Measurements from ENCODE around the gene KIF26B. TPM values are rescaled to one million over a fixed set of nuclear protein-coding genes. Genes with fewer than 3 reads are reported as not detected.

Gene KIF26B
- polyA plus RNA-seq, 1 donor (not counting 4 experiments of a cell fraction or from before 2014, with no cell fraction given), result 0.58 TPM

DNA sequence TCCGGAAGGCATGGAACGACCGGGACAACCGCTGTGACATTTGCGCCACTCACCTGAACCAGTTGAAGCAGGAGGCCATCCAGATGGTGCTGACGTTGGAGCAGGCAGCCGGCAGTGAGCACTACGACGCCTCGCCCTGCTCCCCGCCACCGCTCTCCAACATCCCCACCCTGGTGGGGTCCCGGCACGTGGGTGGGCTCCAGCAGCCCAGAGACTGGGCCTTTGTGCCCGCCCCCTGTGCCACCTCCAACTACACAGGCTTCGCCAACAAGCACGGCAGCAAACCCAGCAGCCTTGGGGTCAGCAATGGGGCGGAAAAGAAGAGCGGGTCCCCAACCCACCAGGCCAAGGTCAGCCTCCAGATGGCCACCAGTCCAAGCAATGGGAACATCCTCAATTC is 212.1 kb downstream of the KIF26B start:
- no peak for TF ChIP-seq EZH2 (IDR thresholded peaks at IDR 0.05; ENCODE audit: low read length)
- TF ChIP-seq, protein P1, sequence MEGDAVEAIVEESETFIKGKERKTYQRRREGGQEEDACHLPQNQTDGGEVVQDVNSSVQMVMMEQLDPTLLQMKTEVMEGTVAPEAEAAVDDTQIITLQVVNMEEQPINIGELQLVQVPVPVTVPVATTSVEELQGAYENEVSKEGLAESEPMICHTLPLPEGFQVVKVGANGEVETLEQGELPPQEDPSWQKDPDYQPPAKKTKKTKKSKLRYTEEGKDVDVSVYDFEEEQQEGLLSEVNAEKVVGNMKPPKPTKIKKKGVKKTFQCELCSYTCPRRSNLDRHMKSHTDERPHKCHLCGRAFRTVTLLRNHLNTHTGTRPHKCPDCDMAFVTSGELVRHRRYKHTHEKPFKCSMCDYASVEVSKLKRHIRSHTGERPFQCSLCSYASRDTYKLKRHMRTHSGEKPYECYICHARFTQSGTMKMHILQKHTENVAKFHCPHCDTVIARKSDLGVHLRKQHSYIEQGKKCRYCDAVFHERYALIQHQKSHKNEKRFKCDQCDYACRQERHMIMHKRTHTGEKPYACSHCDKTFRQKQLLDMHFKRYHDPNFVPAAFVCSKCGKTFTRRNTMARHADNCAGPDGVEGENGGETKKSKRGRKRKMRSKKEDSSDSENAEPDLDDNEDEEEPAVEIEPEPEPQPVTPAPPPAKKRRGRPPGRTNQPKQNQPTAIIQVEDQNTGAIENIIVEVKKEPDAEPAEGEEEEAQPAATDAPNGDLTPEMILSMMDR (optimal IDR thresholded peaks at IDR 0.05 in 1 of 3, IDR thresholded peaks at IDR 0.05 in 1 of 3, conservative IDR thresholded peaks at IDR 0.05 in 1 of 3; ENCODE audit: extremely low read depth in 1 of 3, insufficient read depth in 2 of 3, low read length in 3 of 3), result no peak
- Histone ChIP-seq H3K9ac (ENCODE audit: control insufficient read depth, extremely low read depth, insufficient read depth, low read length) (no peak overlapping the region), H2AFZ (ENCODE audit: control insufficient read depth, low read length) (no peak overlapping the region), H3K4me1 (ENCODE audit: control insufficient read depth, extremely low read depth, insufficient read depth, low read length) (no peaks in the 10 kb centered on the region), H4K20me1 (ENCODE audit: control insufficient read depth, extremely low read depth, insufficient read depth, low read length) (no peaks in the 10 kb centered on the region), H3K9me3 (ENCODE audit: control insufficient read depth, low read depth, low read length) (peaks cover 2% of the 10 kb centered on the region), H3K27ac (ENCODE audit: control insufficient read depth, insufficient read depth, low read length) (no peak overlapping the region), H3K36me3 (ENCODE audit: control insufficient read depth in 2 of 2, extremely low read depth in 1 of 2, insufficient read depth in 2 of 2, low read length in 2 of 2) (peaks cover 0 to 2% of the 10 kb centered on the region in 2 experiments), H3K27me3 (ENCODE audit: control insufficient read depth, extremely low read depth, insufficient read depth, low read length) (no peaks in the 10 kb centered on the region), H3K4me2 (ENCODE audit: control insufficient read depth, extremely low read depth, insufficient read depth, low read depth, low read length) (no peak overlapping the region), H3K4me3 (ENCODE audit: control insufficient read depth in 2 of 3, extremely low read depth in 1 of 3, insufficient read depth in 2 of 3, low read depth in 1 of 3, low read length in 3 of 3) (no peak overlapping the region), H3K79me2 (ENCODE audit: control insufficient read depth, insufficient read depth, low read length) (no peaks in the 10 kb centered on the region), H3K9me1 (ENCODE audit: control insufficient read depth, extremely low read depth, insufficient read depth, low read length) (no peaks in the 10 kb centered on the region)
- dilution Hi-C loops (cut with MboI; ENCODE audit: extremely low pct_ligation_motif_present, low sequenced_read_pairs), result no loop called here
- DNase-seq (ENCODE audit: low read depth, low spot score) (no peak), FAIRE-seq (no peak)

DNA sequence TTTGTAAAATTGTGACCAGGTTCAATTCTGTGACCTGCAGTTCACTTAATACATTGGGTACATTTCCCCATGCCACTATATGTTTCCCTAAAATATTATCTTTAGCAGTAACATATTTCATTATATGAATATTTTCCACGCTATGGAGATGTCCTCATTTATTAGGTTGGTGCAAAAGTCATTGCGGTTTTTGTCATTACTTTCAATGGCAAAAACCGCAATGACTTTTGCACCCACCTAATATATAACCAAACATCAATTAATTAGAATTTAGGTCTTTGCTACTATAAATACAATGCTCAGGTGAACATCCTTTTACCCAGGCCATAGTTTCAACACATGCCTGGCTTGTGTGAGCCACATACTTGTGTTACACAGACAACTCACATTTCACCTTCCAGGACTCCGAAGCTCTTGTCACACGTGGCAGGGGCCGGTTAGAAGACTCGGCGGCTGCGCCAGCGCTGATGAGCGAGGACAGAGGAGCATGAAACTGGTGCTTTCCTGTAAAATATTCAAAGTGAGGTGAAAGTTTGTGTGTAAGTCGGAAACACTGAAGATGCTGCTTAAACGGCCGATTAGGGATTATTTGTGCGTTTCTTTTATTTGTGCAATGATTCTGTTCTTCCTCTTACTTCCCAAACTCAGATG is 215.5 kb downstream of the KIF26B start:
- DNase-seq (ENCODE audit: low read depth, low spot score) (no peak), FAIRE-seq (no peak)
- Histone ChIP-seq H3K4me1 (ENCODE audit: control insufficient read depth, extremely low read depth, insufficient read depth, low read length) (no peaks in the 10 kb centered on the region), H3K27ac (ENCODE audit: control insufficient read depth, insufficient read depth, low read length) (no peak overlapping the region), H3K9ac (ENCODE audit: control insufficient read depth, extremely low read depth, insufficient read depth, low read length) (no peak overlapping the region), H3K4me2 (ENCODE audit: control insufficient read depth, extremely low read depth, insufficient read depth, low read depth, low read length) (no peak overlapping the region), H3K79me2 (ENCODE audit: control insufficient read depth, insufficient read depth, low read length) (no peaks in the 10 kb centered on the region), H3K4me3 (ENCODE audit: control insufficient read depth in 2 of 3, extremely low read depth in 1 of 3, insufficient read depth in 2 of 3, low read depth in 1 of 3, low read length in 3 of 3) (no peak overlapping the region), H3K36me3 (ENCODE audit: control insufficient read depth in 2 of 2, extremely low read depth in 1 of 2, insufficient read depth in 2 of 2, low read length in 2 of 2) (peaks cover 0 to 2% of the 10 kb centered on the region in 2 experiments), H4K20me1 (ENCODE audit: control insufficient read depth, extremely low read depth, insufficient read depth, low read length) (no peaks in the 10 kb centered on the region), H3K9me3 (ENCODE audit: control insufficient read depth, low read depth, low read length) (peaks cover 2% of the 10 kb centered on the region), H2AFZ (ENCODE audit: control insufficient read depth, low read length) (no peak overlapping the region), H3K9me1 (ENCODE audit: control insufficient read depth, extremely low read depth, insufficient read depth, low read length) (no peaks in the 10 kb centered on the region), H3K27me3 (ENCODE audit: control insufficient read depth, extremely low read depth, insufficient read depth, low read length) (no peaks in the 10 kb centered on the region)
- TF ChIP-seq EZH2 (IDR thresholded peaks at IDR 0.05; ENCODE audit: low read length), result no peak
- TF ChIP-seq, protein P1 (optimal IDR thresholded peaks at IDR 0.05 in 1 of 3, IDR thresholded peaks at IDR 0.05 in 1 of 3, conservative IDR thresholded peaks at IDR 0.05 in 1 of 3; ENCODE audit: extremely low read depth in 1 of 3, insufficient read depth in 2 of 3, low read length in 3 of 3), result no peak
- dilution Hi-C loops (cut with MboI; ENCODE audit: extremely low pct_ligation_motif_present, low sequenced_read_pairs), result no loop called here
